K562 (cell line): ENCODE results near the gene TNFRSF6B. TPM values are rescaled to one million over a fixed set of nuclear protein-coding genes. Genes with fewer than 3 reads are reported as not detected.

Source experiments
- CHD1 ChIP-seq: fragments of 200-600 bp; sonication (generic); IDR thresholded peaks from one replicate; pipeline ENCODE4 v1.6.1; 2012; ENCODE audit warnings: mild to moderate bottlenecking, moderate library complexity, low read length, inconsistent platforms
- CTCFL ChIP-seq: IDR thresholded peaks from 2 replicates; pipeline ENCODE4 v1.6.1; 2011; ENCODE audit warnings: borderline replicate concordance, low read depth, mild to moderate bottlenecking, moderate library complexity, low read length; ENCODE audit not compliant: insufficient read depth, poor library complexity, severe bottlenecking
- EWSR1 ChIP-seq: fragments of 450-650 bp; IDR thresholded peaks from 2 replicates; pipeline ENCODE4 v1.6.1; 2018; ENCODE audit warnings: borderline replicate concordance, mild to moderate bottlenecking, low read depth, moderate library complexity; ENCODE audit not compliant: partially characterized antibody
- FOXJ2 ChIP-seq: fragments of 200-800 bp; sonication (Bioruptor generic); IDR thresholded peaks from 2 replicates; pipeline ENCODE4 v1.6.1; 2016; ENCODE audit warnings: missing genetic modification characterization, missing compliant biosample characterization
- FOXK1 ChIP-seq: sonication (generic); formaldehyde crosslinking; IDR thresholded peaks from 2 replicates; pipeline ENCODE4 v1.8.0; 2022; ENCODE audit warnings: missing genetic modification reagents, mild to moderate bottlenecking, borderline replicate concordance
- GATAD2A ChIP-seq: fragments of 450-650 bp; IDR thresholded peaks from 2 replicates; pipeline ENCODE4 v1.6.1; 2017
- GTF2B ChIP-seq: IDR thresholded peaks from 2 replicates; pipeline ENCODE4 v1.6.1; 2011; ENCODE audit not compliant: insufficient read length; ENCODE audit errors: extremely low read depth
- HDAC1 ChIP-seq, 2 experiments: fragments of 450-650 bp; IDR thresholded peaks; 2 replicates each; pipeline ENCODE4 v1.6.1; 2016 to 2017; ENCODE audit warnings: inconsistent platforms in 1 of 2, mild to moderate bottlenecking in 1 of 2, moderate library complexity in 1 of 2
- HNRNPLL ChIP-seq: fragments of 200-400 bp; formaldehyde crosslinking; IDR thresholded peaks from 2 replicates; pipeline ENCODE4 v1.6.1; 2017; ENCODE audit warnings: low read length, low read depth, mild to moderate bottlenecking; ENCODE audit not compliant: poor library complexity, severe bottlenecking
- KDM2B ChIP-seq: fragments of 250-450 bp; sonication (Bioruptor Pico); IDR thresholded peaks from 2 replicates; pipeline ENCODE4 v1.8.0; 2021; ENCODE audit warnings: mild to moderate bottlenecking, moderate library complexity
- L3MBTL2 ChIP-seq: fragments of 450-650 bp; IDR thresholded peaks from 2 replicates; pipeline ENCODE4 v1.6.1; 2016; ENCODE audit warnings: mild to moderate bottlenecking, moderate library complexity
- MTA1 ChIP-seq: fragments of 450-650 bp; IDR thresholded peaks from 2 replicates; pipeline ENCODE4 v1.6.1; 2017; ENCODE audit warnings: borderline replicate concordance
- MYC ChIP-seq, 2 experiments: fragments of 250-450 bp in 1 of 2; sonication (Bioruptor Pico) in 1 of 2; IDR thresholded peaks; 2 replicates each; pipeline versions ENCODE4 v1.5.1 to v1.6.1; 2012 to 2021; ENCODE audit warnings: low read depth in 2 of 2, borderline replicate concordance in 1 of 2, improper control_type of control experiment in 1 of 2, low read length in 1 of 2, mild to moderate bottlenecking in 1 of 2, moderate library complexity in 1 of 2
- NEUROD1 ChIP-seq: fragments of 150-350 bp; IDR thresholded peaks from 2 replicates; pipeline ENCODE4 v1.6.1; 2014; ENCODE audit warnings: borderline replicate concordance, low read length, low read depth; ENCODE audit not compliant: partially characterized antibody
- POLR2G ChIP-seq: fragments of 200-400 bp; formaldehyde crosslinking; IDR thresholded peaks from 2 replicates; pipeline ENCODE4 v1.6.1; 2017; ENCODE audit warnings: low read depth, mild to moderate bottlenecking, antibody characterized with exemption, low read length, moderate library complexity
- RBBP5 ChIP-seq: fragments of 200-600 bp; sonication (generic); IDR thresholded peaks from 2 replicates; pipeline ENCODE4 v1.6.1; 2012; ENCODE audit warnings: borderline replicate concordance, mild to moderate bottlenecking, low read length, control low read depth, inconsistent platforms; ENCODE audit not compliant: insufficient read depth, poor library complexity, severe bottlenecking
- RBM14 ChIP-seq: fragments of 200-400 bp; formaldehyde crosslinking; IDR thresholded peaks from 2 replicates; pipeline ENCODE4 v1.6.1; 2018; ENCODE audit warnings: low read depth, mild to moderate bottlenecking, low read length, moderate library complexity, borderline replicate concordance; ENCODE audit not compliant: insufficient read depth
- SRSF7 ChIP-seq: fragments of 200-400 bp; formaldehyde crosslinking; optimal IDR thresholded peaks from 2 replicates; pipeline ENCODE3; 2017; ENCODE audit warnings: mild to moderate bottlenecking, low read depth, low read length
- SUPT5H ChIP-seq: fragments of 450-650 bp; IDR thresholded peaks from 2 replicates; pipeline ENCODE4 v1.6.1; 2016
- TAF9B ChIP-seq: fragments of 450-650 bp; IDR thresholded peaks from 2 replicates; pipeline ENCODE4 v1.6.1; 2018; ENCODE audit warnings: mild to moderate bottlenecking; ENCODE audit not compliant: partially characterized antibody
- TEAD4 ChIP-seq, 2 experiments: sonication (generic) in 1 of 2; formaldehyde crosslinking in 1 of 2; IDR thresholded peaks; 2 replicates each; pipeline versions ENCODE4 v1.6.1 to v1.8.0; 2012 to 2022; ENCODE audit warnings: borderline replicate concordance in 1 of 2, inconsistent platforms in 1 of 2, low read length in 1 of 2, mild to moderate bottlenecking in 1 of 2, missing genetic modification reagents in 1 of 2
- YY1 ChIP-seq, 3 experiments: IDR thresholded peaks; 2 replicates each; pipeline ENCODE4 v1.6.1; 2011; ENCODE audit warnings: low read length in 2 of 3, mild to moderate bottlenecking in 2 of 3, moderate library complexity in 2 of 3, borderline replicate concordance in 1 of 3, control low read depth in 1 of 3, low read depth in 1 of 3; ENCODE audit not compliant: insufficient read depth in 3 of 3, insufficient replicate concordance in 2 of 3, control insufficient read depth in 1 of 3, insufficient read length in 1 of 3; ENCODE audit errors: extremely low read depth in 1 of 3
- ZBED1 ChIP-seq: IDR thresholded peaks from 2 replicates; pipeline ENCODE4 v1.6.1; 2014
- ZNF224 ChIP-seq: sonication (generic); formaldehyde crosslinking; IDR thresholded peaks from 2 replicates; pipeline ENCODE4 v1.8.0; 2022; ENCODE audit warnings: mild to moderate bottlenecking, missing genetic modification reagents
- polyA plus RNA-seq, 8 experiments: library from polyadenylated mRNA; depleted of rRNA in 4 of 8; stranded (reverse) in 5 of 8; unstranded in 3 of 8; fragments of >200 nt; fragmentation: Nextera tagmentation in 2 of 8; fragmentation: Illumina TruSeq in 1 of 8; extraction: Ambion mirVana in 2 of 8; extraction: Trizol in 1 of 8; gene quantifications; 2 replicates each; pipeline versions ENCODE4 v1.2.1 to v1.2.3, GENCODE V29; 2011 to 2014; ENCODE audit warnings: inconsistent platforms in 1 of 8, missing spikeins in 1 of 8
- total RNA-seq, 7 experiments: library from RNA; depleted of rRNA in 6 of 7; stranded (reverse); fragments of >200 nt in 6 of 7; fragmentation: Illumina TruSeq in 2 of 7; extraction: Trizol in 2 of 7; gene quantifications; 2 replicates each; pipeline versions ENCODE4 v1.2.1 to v1.2.3, GENCODE V29; 2011 to 2021; ENCODE audit warnings: low replicate concordance in 1 of 7

TNFRSF6B gene
- total and polyA plus RNA-seq, 9 of the 15 experiments (the other 6 are each of a cell fraction or from before 2014, with no cell fraction given): 0.10 to 3.5 (median 0.32) TPM; not detected in 6

- peak; percentile 11 for TF ChIP-seq NEUROD1
- 0 out of 2 replicates have a peak, but pooled peaks have one; percentile 5 for TF ChIP-seq TEAD4 (IDR thresholded peaks at IDR 0.05; ENCODE audit: low read length)
- 0 out of 2 replicates have a peak, but pooled peaks have one; percentile 29 for TF ChIP-seq TEAD4 (CRISPR knock-in tag; IDR thresholded peaks at IDR 0.05; ENCODE audit: borderline replicate concordance)
- no peak for TF ChIP-seq RBM14
- no peak for TF ChIP-seq SRSF7
- TF ChIP-seq GTF2B: no peak
- TF ChIP-seq TAF9B: no peak
- TF ChIP-seq POLR2G: peak; percentile 66
- TF ChIP-seq GATAD2A: peak; percentile 8; the same call in 1 of the 2 replicates
- TF ChIP-seq FOXK1 (CRISPR knock-in tag): no peak
- TF ChIP-seq ZBED1: no peak
- no peak for TF ChIP-seq ZNF224 (CRISPR knock-in tag)
- TF ChIP-seq YY1 (IDR thresholded peaks at IDR 0.05; ENCODE audit: borderline replicate concordance in 1 of 3, control insufficient read depth in 1 of 3, extremely low read depth in 1 of 3, insufficient read depth in 3 of 3, insufficient read length in 1 of 3, insufficient replicate concordance in 2 of 3, low read depth in 1 of 3, low read length in 2 of 3): peak in 1 of 3 experiments; percentile 10
- TF ChIP-seq EWSR1: no peak
- TF ChIP-seq KDM2B (CRISPR knock-in tag): 0 out of 2 replicates have a peak, but pooled peaks have one; percentile 43
- TF ChIP-seq HNRNPLL: peak; percentile 9
- peak in 1 of 2 experiments; percentile 81; a peak in 2 of 4 replicates for TF ChIP-seq HDAC1 (IDR thresholded peaks at IDR 0.05)
- TF ChIP-seq SUPT5H: peak; percentile 52
- TF ChIP-seq FOXJ2 (tag): no peak
- peak; percentile 95 for TF ChIP-seq CHD1
- TF ChIP-seq CTCFL: peak; percentile 32
- TF ChIP-seq MYC (IDR thresholded peaks at IDR 0.05; ENCODE audit: low read depth, low read length): peak; percentile 71
- TF ChIP-seq MYC (CRISPR knock-in tag; IDR thresholded peaks at IDR 0.05; ENCODE audit: borderline replicate concordance, low read depth): no peak
- TF ChIP-seq L3MBTL2: 0 out of 2 replicates have a peak, but pooled peaks have one; percentile 54
- peak; percentile 13 for TF ChIP-seq RBBP5
- TF ChIP-seq MTA1: no peak
These were observed 44.3 kb downstream of the TNFRSF6B start (continued) for GRCh38 chr20:63740627-63741353.
